HUES48 (cell line): ENCODE data around the gene CHM.

Experiments used
- H3K27ac ChIP-seq: one replicate; pipeline ENCODE4 v1.7.0; 2013; ENCODE audit warnings: low read depth, low read length, inconsistent platforms
- H3K27me3 ChIP-seq: 2 replicates; pipeline ENCODE4 v1.6.1; 2013; ENCODE audit warnings: mild to moderate bottlenecking, low read length; ENCODE audit not compliant: control insufficient read depth, insufficient read depth
- H3K36me3 ChIP-seq: 2 replicates; pipeline ENCODE4 v1.6.1; 2013; ENCODE audit warnings: low read length; ENCODE audit not compliant: control insufficient read depth, insufficient read depth
- H3K4me1 ChIP-seq: 2 replicates; pipeline ENCODE4 v1.6.1; 2013; ENCODE audit warnings: mild to moderate bottlenecking, low read length; ENCODE audit not compliant: control insufficient read depth, insufficient read depth
- H3K4me3 ChIP-seq: 2 replicates; pipeline ENCODE4 v1.5.1; 2013; ENCODE audit warnings: mild to moderate bottlenecking, low read depth, low read length
- H3K9ac ChIP-seq: 2 replicates; pipeline ENCODE4 v1.6.1; 2013; ENCODE audit warnings: mild to moderate bottlenecking, low read depth, low read length, moderate library complexity
- H3K9me3 ChIP-seq: 2 replicates; pipeline ENCODE4 v1.6.1; 2013; ENCODE audit warnings: low read length; ENCODE audit not compliant: control insufficient read depth, insufficient read depth

Gene CHM

GRCh38 chrX:85836868-85837267, 210.5 kb downstream of the CHM start:
- Histone ChIP-seq H3K9ac (no peak overlapping the region), H3K27me3 (no peaks in the 10 kb centered on the region)

GRCh38 chrX:85828771-85829170, 218.6 kb downstream of the CHM start:
- no peaks in the 10 kb centered on the region for H3K27me3 ChIP-seq
- H3K27ac ChIP-seq: no peak overlapping the region
- no peaks in the 10 kb centered on the region for H3K36me3 ChIP-seq
- H3K9ac ChIP-seq: no peak overlapping the region
- H3K9me3 ChIP-seq: peaks cover 2% of the 10 kb centered on the region; the same call in 1 of the 2 replicates
- no peaks in the 10 kb centered on the region for H3K4me1 ChIP-seq
- H3K4me3 ChIP-seq: no peak overlapping the region

More at GRCh38 chrX:85836868-85837267, 210.5 kb downstream of the CHM start:
- peaks cover 4% of the 10 kb centered on the region; the same call in 1 of the 2 replicates for H3K9me3 ChIP-seq
- no peak overlapping the region for H3K27ac ChIP-seq
- no peaks in the 10 kb centered on the region for H3K36me3 ChIP-seq
- H3K4me3 ChIP-seq: no peak overlapping the region
- H3K4me1 ChIP-seq: no peaks in the 10 kb centered on the region

DNA sequence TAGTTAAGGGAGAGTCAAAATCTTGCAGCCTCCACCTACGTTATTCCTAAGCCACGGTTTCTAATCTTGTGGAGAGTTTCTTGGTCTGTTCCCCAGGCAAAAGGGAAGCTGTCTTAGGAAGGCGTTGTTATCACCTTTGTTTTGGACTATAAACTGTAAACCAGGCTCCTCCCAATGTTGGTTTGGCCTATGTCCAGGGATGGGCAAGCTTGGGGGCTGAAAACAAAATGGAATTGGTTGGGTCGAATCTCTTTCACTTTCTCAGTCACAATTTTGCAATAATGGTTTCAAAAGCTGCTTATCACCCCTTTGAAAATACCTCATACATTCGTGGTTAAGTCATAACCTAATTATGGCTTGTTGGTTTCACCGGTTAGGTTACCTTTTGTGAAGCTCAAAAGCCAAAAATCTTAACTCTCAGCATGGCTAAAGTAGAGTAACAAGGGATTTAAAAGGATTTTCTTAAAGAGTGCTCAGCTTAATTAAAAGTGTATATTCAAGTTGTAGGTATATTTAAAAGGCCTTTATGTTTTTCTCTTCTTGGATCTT, 232.1 kb downstream of the CHM start:
- Histone ChIP-seq H3K4me3 (no peak overlapping the region), H3K9ac (no peak overlapping the region), H3K9me3 (peaks cover 85% of the 10 kb centered on the region), H3K27ac (no peak overlapping the region), H3K27me3 (no peaks in the 10 kb centered on the region), H3K36me3 (no peaks in the 10 kb centered on the region), H3K4me1 (no peaks in the 10 kb centered on the region)
